NCI-H1436 (cell line): ENCODE measurements around the gene GBP1.
"Not testable (repeated sequence)": the region's sequence is repeated elsewhere in the genome, so short reads cannot be mapped to it uniquely, and the experiment has no call there.

Source experiments
- DNase-seq: peaks from one replicate; lab custom pipeline; 2025; lab: John Stamatoyannopoulos, UW

The GBP1 gene

GRCh38 chr1:89051300-89051954, 13.6 kb downstream of the GBP1 start:
- no peak for DNase-seq

GRCh38 chr1:89050649-89051033, 14.4 kb downstream of the GBP1 start:
- no peak for DNase-seq

GRCh38 chr1:89049901-89050648, 14.9 kb downstream of the GBP1 start:
- DNase-seq, result not testable (repeated sequence)

GRCh38 chr1:89049187-89049586, 15.8 kb downstream of the GBP1 start:
- DNase-seq, result not testable (repeated sequence)

- no peak for DNase-seq
Measured at GRCh38 chr1:89047734-89048133, 17.3 kb downstream of the GBP1 start.

GRCh38 chr1:89046318-89047183, 18.5 kb downstream of the GBP1 start:
- DNase-seq, result not testable (repeated sequence)

- no peak for DNase-seq
Measured at GRCh38 chr1:89044970-89045721, 19.9 kb downstream of the GBP1 start.

GRCh38 chr1:89043940-89044339, 21.1 kb downstream of the GBP1 start:
- no peak for DNase-seq

- no peak for DNase-seq
Measured at GRCh38 chr1:89042491-89042890, 22.5 kb downstream of the GBP1 start.

GRCh38 chr1:89041721-89042120, 23.3 kb downstream of the GBP1 start:
- no peak for DNase-seq

- no peak for DNase-seq
Measured at GRCh38 chr1:89041119-89041641, 23.8 kb downstream of the GBP1 start.

- DNase-seq, result no peak
Measured at GRCh38 chr1:89040315-89040626, 24.7 kb downstream of the GBP1 start.

GRCh38 chr1:89037186-89037585, 27.8 kb downstream of the GBP1 start:
- DNase-seq, result no peak

- no peak for DNase-seq
Measured at GRCh38 chr1:89035080-89035479, 29.9 kb downstream of the GBP1 start.

- not testable (repeated sequence) for DNase-seq
Measured at GRCh38 chr1:89034004-89034403, 31.0 kb downstream of the GBP1 start.

GRCh38 chr1:89029051-89029450, 36.0 kb downstream of the GBP1 start:
- DNase-seq, result not testable (repeated sequence)

GRCh38 chr1:89025928-89026327, 39.1 kb downstream of the GBP1 start:
- no peak for DNase-seq

- DNase-seq, result no peak
Measured at GRCh38 chr1:89023026-89023425, 42.0 kb downstream of the GBP1 start.

GRCh38 chr1:89022167-89022959, 42.6 kb downstream of the GBP1 start, which contains the start of gene GBP3:
Gene GBP3 (minus strand): TSS chr1:89022866. CDS start chr1:89020721, 2,145 bp downstream.
- no peak for DNase-seq

GRCh38 chr1:89018318-89018717, 46.7 kb downstream of the GBP1 start:
- DNase-seq, result not testable (repeated sequence)

- DNase-seq, result no peak
Measured at GRCh38 chr1:89008511-89008910, 56.5 kb downstream of the GBP1 start.
